HepG2 (cell line): Measurements from ENCODE around the gene CLEC16A. TPM values are rescaled to one million over a fixed set of nuclear protein-coding genes. Genes with fewer than 3 reads are reported as not detected.

Experiments used
- ATAC-seq: fragments of 200-7000 bp; cut with Tn5 transposase; 3 replicates; pipeline ENCODE4 v1.9.1; 2020; ENCODE audit warnings: mild to moderate bottlenecking, moderate library complexity
- BruUV-seq: library from RNA; stranded (reverse); fragments of 400-500 nt; replicated peaks from 2 replicates; lab custom pipeline; 2021; lab: Mats Ljungman, UMichigan
- CTCF ChIA-PET: fragments of 300-600 bp; formaldehyde crosslinking; extraction: SDS; loops from one replicate; lab custom pipeline; 2021; ENCODE audit warnings: low total read pairs, inconsistent platforms, low intra/inter-chr PET ratio; lab: Yijun Ruan, JAX
- POLR2A ChIA-PET: fragments of 350-600 bp; sonication (Branson Sonifier 250); formaldehyde crosslinking; loops from one replicate; lab custom pipeline; 2020; ENCODE audit warnings: antibody characterized with exemption, inconsistent platforms; lab: Yijun Ruan, JAX
- DNase-seq: peaks from one replicate; pipeline ENCODE4 v3.0.0-alpha.2; 2015; ENCODE audit warnings: low spot score
- FAIRE-seq: peaks from 3 replicates; lab custom pipeline; 2011; peaks lifted over from hg19 to GRCh38; lab: Jason Lieb, UNC
- H2AFZ ChIP-seq: one replicate; pipeline ENCODE4 v1.6.1; 2011; ENCODE audit warnings: low read length, inconsistent platforms
- H3K27ac ChIP-seq: fragments of 300-600 bp; 3 replicates; pipeline ENCODE4 v1.8.0; 2011; ENCODE audit warnings: mixed run types, mild to moderate bottlenecking, mixed read lengths, low read length, inconsistent platforms; ENCODE audit not compliant: insufficient read depth; ENCODE audit errors: extremely low read length
- H3K27me3 ChIP-seq, 2 experiments: fragments of 200-600 bp in 1 of 2; 2 replicates in 1 of 2; 3 replicates in 1 of 2; pipeline versions ENCODE4 v1.6.0 to v1.8.0; 2011; ENCODE audit warnings: low read length in 2 of 2, mild to moderate bottlenecking in 2 of 2, moderate library complexity in 2 of 2, inconsistent platforms in 1 of 2; ENCODE audit not compliant: insufficient read depth in 2 of 2, control insufficient read depth in 1 of 2
- H3K36me3 ChIP-seq, 2 experiments: fragments of 200-600 bp in 1 of 2; replicated peaks in 1 of 2; 2 replicates in 1 of 2; 3 replicates in 1 of 2; pipeline versions ENCODE4 v1.5.1 to v1.8.0; 2011; ENCODE audit warnings: low read length in 2 of 2, inconsistent platforms in 1 of 2; ENCODE audit not compliant: insufficient read depth in 2 of 2, control insufficient read depth in 1 of 2
- H3K4me1 ChIP-seq: 2 replicates; pipeline ENCODE4 v1.5.1; 2012; ENCODE audit warnings: low read length, inconsistent platforms; ENCODE audit not compliant: insufficient read depth
- H3K4me2 ChIP-seq: 2 replicates; pipeline ENCODE4 v1.6.0; 2011; ENCODE audit warnings: low read depth, low read length, inconsistent platforms
- H3K4me3 ChIP-seq, 3 experiments: fragments of 200-600 bp in 1 of 3; sonication (generic), shearing (Covaris generic) in 1 of 3; replicated peaks in 1 of 3; 2 replicates each; pipeline ENCODE4 v1.5.1; 2011 to 2016; ENCODE audit warnings: low read length in 3 of 3, inconsistent platforms in 2 of 3, low read depth in 2 of 3, mild to moderate bottlenecking in 2 of 3, control low read depth in 1 of 3, mixed read lengths in 1 of 3; ENCODE audit not compliant: insufficient read depth in 1 of 3
- H3K79me2 ChIP-seq: one replicate; pipeline ENCODE4 v1.6.1; 2011; ENCODE audit warnings: low read length, inconsistent platforms; ENCODE audit not compliant: insufficient read depth
- H3K9ac ChIP-seq: 2 replicates; pipeline ENCODE4 v1.6.0; 2011; ENCODE audit warnings: mild to moderate bottlenecking, low read depth, low read length, inconsistent platforms; ENCODE audit not compliant: insufficient read depth
- H3K9me3 ChIP-seq: 2 replicates; pipeline ENCODE4 v1.5.1; 2012; ENCODE audit warnings: mild to moderate bottlenecking, low read length
- H4K20me1 ChIP-seq: 2 replicates; pipeline ENCODE4 v1.6.0; 2011; ENCODE audit warnings: inconsistent platforms, mild to moderate bottlenecking, low read length, moderate library complexity; ENCODE audit not compliant: insufficient read depth
- AKAP8 ChIP-seq: sonication (generic); formaldehyde crosslinking; IDR thresholded peaks from 2 replicates; pipeline ENCODE4 v1.5.1; 2020; ENCODE audit warnings: mild to moderate bottlenecking, missing genetic modification reagents
- ATM ChIP-seq: fragments of 450-650 bp; IDR thresholded peaks from 2 replicates; pipeline ENCODE4 v1.7.1; 2017; ENCODE audit warnings: mild to moderate bottlenecking, borderline replicate concordance
- EEA1 ChIP-seq: sonication (generic); formaldehyde crosslinking; IDR thresholded peaks from 2 replicates; pipeline ENCODE4 v1.5.1; 2020; ENCODE audit warnings: mild to moderate bottlenecking, missing genetic modification reagents, borderline replicate concordance
- EED ChIP-seq: sonication (generic); formaldehyde crosslinking; IDR thresholded peaks from 2 replicates; pipeline ENCODE4 v1.5.0; 2020; ENCODE audit warnings: mild to moderate bottlenecking, missing genetic modification reagents
- HNRNPH1 ChIP-seq: fragments of 200-400 bp; formaldehyde crosslinking; optimal IDR thresholded peaks from 2 replicates; pipeline ENCODE3; 2017; ENCODE audit warnings: mild to moderate bottlenecking, low read depth, low read length
- KAT8 ChIP-seq: IDR thresholded peaks from 2 replicates; pipeline ENCODE4 v1.6.1; 2016; ENCODE audit warnings: missing genetic modification reagents, missing compliant biosample characterization
- XRCC5 ChIP-seq: fragments of 200-400 bp; formaldehyde crosslinking; optimal IDR thresholded peaks from 2 replicates; pipeline ENCODE3; 2017; ENCODE audit warnings: mild to moderate bottlenecking, low read length
- ZBTB38 ChIP-seq: sonication (generic); formaldehyde crosslinking; IDR thresholded peaks from 2 replicates; pipeline ENCODE4 v1.5.1; 2020; ENCODE audit warnings: mild to moderate bottlenecking, missing genetic modification reagents
- ZNF562 ChIP-seq: sonication (generic); formaldehyde crosslinking; IDR thresholded peaks from 2 replicates; pipeline ENCODE4 v1.8.0; 2022; ENCODE audit warnings: missing genetic modification reagents, borderline replicate concordance
- ZNF737 ChIP-seq: sonication (generic); formaldehyde crosslinking; IDR thresholded peaks from 2 replicates; pipeline ENCODE4 v1.5.0; 2020; ENCODE audit warnings: missing genetic modification reagents, mild to moderate bottlenecking, borderline replicate concordance
- ZNF891 ChIP-seq: sonication (generic); formaldehyde crosslinking; IDR thresholded peaks from 2 replicates; pipeline ENCODE4 v1.5.0; 2020; ENCODE audit warnings: mild to moderate bottlenecking, missing genetic modification reagents
- WGBS: methylation state at CpG from one replicate; pipeline ENCODE4 v1.1.6; 2017; ENCODE audit warnings: low lambda C conversion rate; 5-methylcytosine and 5-hydroxymethylcytosine counted together
- in situ Hi-C: cut with HindIII; loops from 2 replicates; pipeline ENCODE4 v1.10.0; 2017; ENCODE audit warnings: low pct_unique_long_range_greater_than_20kb; ENCODE audit not compliant: extremely low pct_ligation_motif_present
- intact Hi-C: fragments of 100-400 bp; cut with micrococcal nuclease; formaldehyde crosslinking; loops from one replicate; pipeline ENCODE4 v1.10.0; 2022; ENCODE audit not compliant: unreplicated experiment
- polyA plus RNA-seq, 8 experiments: library from polyadenylated mRNA; depleted of rRNA in 3 of 8; stranded (reverse) in 7 of 8; unstranded in 1 of 8; fragments of >200 nt; fragmentation: Illumina TruSeq in 4 of 8; extraction: Trizol in 4 of 8; gene quantifications; 2 replicates each; pipeline versions ENCODE4 v1.2.1 to v1.2.3, GENCODE V29; 2011 to 2016; ENCODE audit warnings: low read depth in 4 of 8, missing spikeins in 1 of 8, mixed read lengths in 1 of 8; ENCODE audit not compliant: insufficient read depth in 1 of 8
- total RNA-seq, 5 experiments: library from RNA; depleted of rRNA; stranded (reverse); fragments of >200 nt; fragmentation: Illumina TruSeq; extraction: Trizol; gene quantifications; 2 replicates each; pipeline ENCODE4 v1.2.3, GENCODE V29; 2016; ENCODE audit warnings: low read depth in 1 of 5
- TF ChIP-seq, protein P1 (sequence below): sonication (generic); formaldehyde crosslinking; IDR thresholded peaks from 2 replicates; pipeline ENCODE4 v1.5.1; 2020; ENCODE audit warnings: mild to moderate bottlenecking, missing genetic modification reagents, moderate library complexity
- TF ChIP-seq, protein P2 (sequence below): sonication (generic); formaldehyde crosslinking; IDR thresholded peaks from 2 replicates; pipeline ENCODE4 v1.8.0; 2022; ENCODE audit warnings: mild to moderate bottlenecking, missing genetic modification reagents, moderate library complexity
- TF ChIP-seq, protein P3 (sequence below): sonication (generic); formaldehyde crosslinking; IDR thresholded peaks from 2 replicates; pipeline ENCODE4 v1.5.0; 2020; ENCODE audit warnings: mild to moderate bottlenecking, missing genetic modification reagents, moderate library complexity
- TF ChIP-seq, protein P4 (sequence below): sonication (generic); formaldehyde crosslinking; IDR thresholded peaks from 2 replicates; pipeline ENCODE4 v1.8.0; 2022; ENCODE audit warnings: missing genetic modification reagents, mild to moderate bottlenecking, borderline replicate concordance

CLEC16A gene
- total and polyA plus RNA-seq, 2 of the 13 experiments (the other 11 are each of a cell fraction or from before 2014, with no cell fraction given): 8.5 to 10.3 TPM

DNA sequence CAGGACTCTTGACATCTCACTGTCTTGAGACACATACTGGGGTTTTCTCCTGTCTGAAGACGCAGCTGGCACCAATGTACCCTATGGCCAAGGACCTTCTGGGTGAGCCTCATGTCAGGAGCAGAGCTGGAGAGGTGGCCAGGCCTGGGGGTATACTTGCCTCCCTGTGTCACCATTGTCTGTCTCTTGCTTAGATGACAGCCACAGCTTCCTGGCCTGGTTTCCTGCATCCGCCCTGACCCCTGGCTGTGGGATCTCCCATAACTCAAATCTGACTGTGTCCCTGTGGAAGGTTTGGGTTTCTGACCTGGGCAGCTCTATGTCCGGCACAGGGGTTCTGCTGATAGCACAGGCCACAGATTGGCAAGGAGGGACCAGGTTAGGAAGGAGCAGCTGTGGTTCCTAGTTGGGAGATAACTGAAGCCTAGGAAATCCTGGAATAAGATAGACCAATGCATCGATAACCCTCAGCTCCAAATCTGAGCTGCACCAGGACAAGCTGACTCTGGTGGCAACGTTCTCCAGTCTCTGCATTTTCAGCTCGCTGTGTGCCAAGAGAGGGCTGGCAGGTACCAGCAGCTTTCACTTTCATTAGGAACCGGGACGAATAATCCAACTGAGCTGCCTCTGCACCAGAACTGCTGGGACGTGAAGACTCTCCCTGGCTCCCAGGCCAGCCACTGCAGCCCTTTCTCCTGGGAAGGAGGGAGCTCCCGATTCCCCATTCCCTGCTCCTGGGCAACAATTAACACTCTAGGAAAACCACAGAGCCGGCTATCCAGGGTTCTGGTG lies 7.1 kb upstream of the CLEC16A start:
- Histone ChIP-seq H2AFZ (no peak overlapping the region), H3K9me3 (no peaks in the 10 kb centered on the region), H4K20me1 (peaks cover 45% of the 10 kb centered on the region), H3K27me3 (no peaks in the 10 kb centered on the region; a peak in 1 of 5 replicates), H3K79me2 (peaks cover 65% of the 10 kb centered on the region), H3K4me3 (no peak overlapping the region), H3K9ac (no peak overlapping the region), H3K27ac (peak overlapping the region; percentile 3), H3K4me2 (no peak overlapping the region; the same call in 1 of the 2 replicates), H3K4me1 (peaks cover 58% of the 10 kb centered on the region), H3K36me3 (peaks cover 5 to 20% of the 10 kb centered on the region in 2 experiments)
- no peak for FAIRE-seq
- POLR2A ChIA-PET: interaction anchor here (0.8 to 1.9 kb wide), 3 partner anchors 13 to 319 kb away, joined by 3 to 10 read pairs (median 8); partner anchors contain the start of gene SOCS1
- DNase-seq: no peak
- intact Hi-C loops (no loop called here), in situ Hi-C loops (no loop called here)
- CTCF ChIA-PET: no interaction called here
- no peak; the same call in 2 of the 3 replicates for ATAC-seq
- 94% methylated on average over 11 of the region's 11 CpGs for WGBS
- BruUV-seq: no TSS peak
- TF ChIP-seq ZNF891 (peak; percentile 10; the same call in 1 of the 2 replicates), ATM (no peak), HNRNPH1 (peak; percentile 21), EEA1 (CRISPR knock-in tag) (peak; percentile 46; the same call in 1 of the 2 replicates), KAT8 (no peak), ZNF737 (CRISPR knock-in tag) (peak; percentile 85; the same call in 1 of the 2 replicates), ZNF562 (CRISPR knock-in tag) (no peak), ZBTB38 (CRISPR knock-in tag) (peak; percentile 51; the same call in 1 of the 2 replicates), XRCC5 (peak; percentile 24), AKAP8 (CRISPR knock-in tag) (0 out of 2 replicates have a peak, but pooled peaks have one; percentile 61), EED (CRISPR knock-in tag) (0 out of 2 replicates have a peak, but pooled peaks have one; percentile 56)
- TF ChIP-seq, protein P1, sequence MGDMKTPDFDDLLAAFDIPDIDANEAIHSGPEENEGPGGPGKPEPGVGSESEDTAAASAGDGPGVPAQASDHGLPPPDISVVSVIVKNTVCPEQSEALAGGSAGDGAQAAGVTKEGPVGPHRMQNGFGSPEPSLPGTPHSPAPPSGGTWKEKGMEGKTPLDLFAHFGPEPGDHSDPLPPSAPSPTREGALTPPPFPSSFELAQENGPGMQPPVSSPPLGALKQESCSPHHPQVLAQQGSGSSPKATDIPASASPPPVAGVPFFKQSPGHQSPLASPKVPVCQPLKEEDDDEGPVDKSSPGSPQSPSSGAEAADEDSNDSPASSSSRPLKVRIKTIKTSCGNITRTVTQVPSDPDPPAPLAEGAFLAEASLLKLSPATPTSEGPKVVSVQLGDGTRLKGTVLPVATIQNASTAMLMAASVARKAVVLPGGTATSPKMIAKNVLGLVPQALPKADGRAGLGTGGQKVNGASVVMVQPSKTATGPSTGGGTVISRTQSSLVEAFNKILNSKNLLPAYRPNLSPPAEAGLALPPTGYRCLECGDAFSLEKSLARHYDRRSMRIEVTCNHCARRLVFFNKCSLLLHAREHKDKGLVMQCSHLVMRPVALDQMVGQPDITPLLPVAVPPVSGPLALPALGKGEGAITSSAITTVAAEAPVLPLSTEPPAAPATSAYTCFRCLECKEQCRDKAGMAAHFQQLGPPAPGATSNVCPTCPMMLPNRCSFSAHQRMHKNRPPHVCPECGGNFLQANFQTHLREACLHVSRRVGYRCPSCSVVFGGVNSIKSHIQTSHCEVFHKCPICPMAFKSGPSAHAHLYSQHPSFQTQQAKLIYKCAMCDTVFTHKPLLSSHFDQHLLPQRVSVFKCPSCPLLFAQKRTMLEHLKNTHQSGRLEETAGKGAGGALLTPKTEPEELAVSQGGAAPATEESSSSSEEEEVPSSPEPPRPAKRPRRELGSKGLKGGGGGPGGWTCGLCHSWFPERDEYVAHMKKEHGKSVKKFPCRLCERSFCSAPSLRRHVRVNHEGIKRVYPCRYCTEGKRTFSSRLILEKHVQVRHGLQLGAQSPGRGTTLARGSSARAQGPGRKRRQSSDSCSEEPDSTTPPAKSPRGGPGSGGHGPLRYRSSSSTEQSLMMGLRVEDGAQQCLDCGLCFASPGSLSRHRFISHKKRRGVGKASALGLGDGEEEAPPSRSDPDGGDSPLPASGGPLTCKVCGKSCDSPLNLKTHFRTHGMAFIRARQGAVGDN (CRISPR knock-in tag): peak; percentile 17; the same call in 1 of the 2 replicates
- TF ChIP-seq, protein P2, sequence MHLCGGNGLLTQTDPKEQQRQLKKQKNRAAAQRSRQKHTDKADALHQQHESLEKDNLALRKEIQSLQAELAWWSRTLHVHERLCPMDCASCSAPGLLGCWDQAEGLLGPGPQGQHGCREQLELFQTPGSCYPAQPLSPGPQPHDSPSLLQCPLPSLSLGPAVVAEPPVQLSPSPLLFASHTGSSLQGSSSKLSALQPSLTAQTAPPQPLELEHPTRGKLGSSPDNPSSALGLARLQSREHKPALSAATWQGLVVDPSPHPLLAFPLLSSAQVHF: no peak
- TF ChIP-seq, protein P3, sequence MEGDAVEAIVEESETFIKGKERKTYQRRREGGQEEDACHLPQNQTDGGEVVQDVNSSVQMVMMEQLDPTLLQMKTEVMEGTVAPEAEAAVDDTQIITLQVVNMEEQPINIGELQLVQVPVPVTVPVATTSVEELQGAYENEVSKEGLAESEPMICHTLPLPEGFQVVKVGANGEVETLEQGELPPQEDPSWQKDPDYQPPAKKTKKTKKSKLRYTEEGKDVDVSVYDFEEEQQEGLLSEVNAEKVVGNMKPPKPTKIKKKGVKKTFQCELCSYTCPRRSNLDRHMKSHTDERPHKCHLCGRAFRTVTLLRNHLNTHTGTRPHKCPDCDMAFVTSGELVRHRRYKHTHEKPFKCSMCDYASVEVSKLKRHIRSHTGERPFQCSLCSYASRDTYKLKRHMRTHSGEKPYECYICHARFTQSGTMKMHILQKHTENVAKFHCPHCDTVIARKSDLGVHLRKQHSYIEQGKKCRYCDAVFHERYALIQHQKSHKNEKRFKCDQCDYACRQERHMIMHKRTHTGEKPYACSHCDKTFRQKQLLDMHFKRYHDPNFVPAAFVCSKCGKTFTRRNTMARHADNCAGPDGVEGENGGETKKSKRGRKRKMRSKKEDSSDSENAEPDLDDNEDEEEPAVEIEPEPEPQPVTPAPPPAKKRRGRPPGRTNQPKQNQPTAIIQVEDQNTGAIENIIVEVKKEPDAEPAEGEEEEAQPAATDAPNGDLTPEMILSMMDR (CRISPR knock-in tag): peak; percentile 45
- TF ChIP-seq, protein P4, sequence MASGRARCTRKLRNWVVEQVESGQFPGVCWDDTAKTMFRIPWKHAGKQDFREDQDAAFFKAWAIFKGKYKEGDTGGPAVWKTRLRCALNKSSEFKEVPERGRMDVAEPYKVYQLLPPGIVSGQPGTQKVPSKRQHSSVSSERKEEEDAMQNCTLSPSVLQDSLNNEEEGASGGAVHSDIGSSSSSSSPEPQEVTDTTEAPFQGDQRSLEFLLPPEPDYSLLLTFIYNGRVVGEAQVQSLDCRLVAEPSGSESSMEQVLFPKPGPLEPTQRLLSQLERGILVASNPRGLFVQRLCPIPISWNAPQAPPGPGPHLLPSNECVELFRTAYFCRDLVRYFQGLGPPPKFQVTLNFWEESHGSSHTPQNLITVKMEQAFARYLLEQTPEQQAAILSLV (CRISPR knock-in tag): peak; percentile 63; the same call in 1 of the 2 replicates
